A673 (cell line): ENCODE data around the gene SMOC2. TPM values are rescaled to one million over a fixed set of nuclear protein-coding genes. Genes with fewer than 3 reads are reported as not detected.
"Not testable (repeated sequence)": the region's sequence is repeated elsewhere in the genome, so short reads cannot be mapped to it uniquely, and the experiment has no call there.

Experiments
- BruUV-seq: library from RNA; stranded (reverse); fragments of 400-500 nt; replicated peaks from 2 replicates; lab custom pipeline; 2021; lab: Mats Ljungman, UMichigan
- CTCF ChIA-PET: fragments of 300-600 bp; sonication (Branson Sonifier 250); formaldehyde crosslinking; loops from one replicate; lab custom pipeline; 2022; ENCODE audit warnings: antibody characterized with exemption; lab: Charles Lee
- POLR2A ChIA-PET: fragments of 300-600 bp; sonication (Branson Sonifier 250); formaldehyde crosslinking; loops from one replicate; lab custom pipeline; 2022; ENCODE audit warnings: antibody characterized with exemption; ENCODE audit not compliant: low non-redundant PET; lab: Charles Lee
- DNase-seq: peaks from one replicate; pipeline ENCODE4 v3.0.0-alpha.2; 2015; ENCODE audit warnings: low spot score
- H3K27ac ChIP-seq: fragments of 200-600 bp; sonication (generic); 2 replicates; pipeline ENCODE4 v1.5.1; 2016; ENCODE audit warnings: mixed run types, low read depth, mild to moderate bottlenecking, mixed read lengths, antibody characterized with exemption, low read length; ENCODE audit not compliant: poor library complexity, severe bottlenecking
- H3K27me3 ChIP-seq: fragments of 200-600 bp; sonication (generic); replicated peaks from 2 replicates; pipeline ENCODE4 v1.6.1; 2017; ENCODE audit warnings: mixed run types, low read depth, mild to moderate bottlenecking, mixed read lengths, antibody characterized with exemption, low read length; ENCODE audit not compliant: insufficient read depth, poor library complexity
- H3K36me3 ChIP-seq: fragments of 200-600 bp; sonication (generic); 2 replicates; pipeline ENCODE4 v1.6.1; 2016; ENCODE audit warnings: mixed run types, mild to moderate bottlenecking, mixed read lengths, antibody characterized with exemption, low read length; ENCODE audit not compliant: insufficient read depth, poor library complexity, severe bottlenecking
- H3K4me1 ChIP-seq: fragments of 200-600 bp; sonication (generic); 2 replicates; pipeline ENCODE4 v1.6.1; 2017; ENCODE audit warnings: mixed run types, mild to moderate bottlenecking, mixed read lengths, antibody characterized with exemption, low read length; ENCODE audit not compliant: insufficient read depth, poor library complexity, severe bottlenecking
- H3K4me3 ChIP-seq: fragments of 200-600 bp; sonication (generic); 2 replicates; pipeline ENCODE4 v1.5.1; 2016; ENCODE audit warnings: low read depth, mixed run types, mild to moderate bottlenecking, mixed read lengths, low read length; ENCODE audit not compliant: poor library complexity, severe bottlenecking
- H3K9me3 ChIP-seq: fragments of 200-600 bp; sonication (generic); 2 replicates; pipeline ENCODE4 v1.6.1; 2016; ENCODE audit warnings: mixed run types, low read depth, mild to moderate bottlenecking, mixed read lengths, antibody characterized with exemption, low read length; ENCODE audit not compliant: poor library complexity, severe bottlenecking
- CTCF ChIP-seq: fragments of 300-800, 200-600 bp; sonication (generic); conservative IDR thresholded peaks from 2 replicates; pipeline ENCODE4 v1.5.1; 2017; ENCODE audit warnings: low read depth, mild to moderate bottlenecking, antibody characterized with exemption, low read length, moderate library complexity, mixed read lengths
- EZH2 ChIP-seq: fragments of 200-600 bp; sonication (generic); IDR thresholded peaks from 2 replicates; pipeline ENCODE4 v1.6.1; 2017; ENCODE audit warnings: borderline replicate concordance, low read depth, mild to moderate bottlenecking, mixed read lengths, antibody characterized with exemption, low read length; ENCODE audit not compliant: poor library complexity, severe bottlenecking
- intact Hi-C: fragments of 100-400 bp; cut with micrococcal nuclease; formaldehyde crosslinking; loops from one replicate; pipeline ENCODE4 v1.10.0; 2022; ENCODE audit not compliant: unreplicated experiment
- total RNA-seq: library from RNA; stranded (reverse); gene quantifications from 2 replicates; pipeline ENCODE4 v1.2.3, GENCODE V29; 2021

Gene SMOC2
- total RNA-seq, 1 experiment from 2014 or later: 1.8 TPM

DNA sequence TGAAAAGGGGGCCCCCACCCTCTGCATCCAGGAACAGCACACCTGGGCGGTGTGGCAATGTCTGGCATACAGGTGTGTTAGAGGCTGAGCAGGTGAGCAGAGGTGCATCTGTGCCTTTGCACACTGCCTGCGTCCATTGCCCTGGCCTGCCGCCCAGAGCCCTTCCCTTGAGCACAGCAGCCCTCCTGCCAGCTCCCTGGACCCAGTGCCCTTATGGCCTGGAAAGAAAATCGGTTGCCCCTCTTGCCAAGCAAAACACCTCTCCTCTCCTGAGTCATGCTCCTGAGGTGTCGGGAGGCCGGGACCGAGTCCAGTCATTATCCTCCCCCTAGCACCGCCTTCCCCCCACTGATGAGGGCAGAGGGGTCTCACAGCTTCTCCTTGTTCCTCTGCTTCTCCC, 259.9 kb downstream of the SMOC2 start:
- H3K9me3 ChIP-seq: no peaks in the 10 kb centered on the region
- H3K4me3 ChIP-seq: no peak overlapping the region
- no TSS peak for BruUV-seq
- no peaks in the 10 kb centered on the region for H3K4me1 ChIP-seq
- H3K36me3 ChIP-seq: no peaks in the 10 kb centered on the region
- ChIA-PET CTCF (no interaction called here), POLR2A (no interaction called here)
- intact Hi-C loops: no loop called here
- TF ChIP-seq CTCF (no peak), EZH2 (no peak)
- peaks cover 4% of the 10 kb centered on the region for H3K27me3 ChIP-seq
- no peak for DNase-seq
- H3K27ac ChIP-seq: no peak overlapping the region

GRCh38 chr6:168703990-168704389, 263.0 kb downstream of the SMOC2 start:
- Histone ChIP-seq H3K27me3 (peaks cover 34% of the 10 kb centered on the region), H3K4me3 (no peak overlapping the region), H3K4me1 (no peaks in the 10 kb centered on the region), H3K27ac (no peak overlapping the region), H3K9me3 (no peaks in the 10 kb centered on the region), H3K36me3 (no peaks in the 10 kb centered on the region)
- no peak for DNase-seq
- CTCF ChIA-PET: no interaction called here
- intact Hi-C loops: no loop called here
- BruUV-seq: no TSS peak
- TF ChIP-seq CTCF (no peak), EZH2 (no peak)
- POLR2A ChIA-PET: no interaction called here

GRCh38 chr6:168704678-168705077, 263.7 kb downstream of the SMOC2 start:
- intact Hi-C loops: no loop called here
- POLR2A ChIA-PET: no interaction called here
- H3K27me3 ChIP-seq: peaks cover 38% of the 10 kb centered on the region
- no peak overlapping the region for H3K27ac ChIP-seq
- no peaks in the 10 kb centered on the region for H3K9me3 ChIP-seq
- TF ChIP-seq CTCF: no peak
- TF ChIP-seq EZH2: no peak
- no peaks in the 10 kb centered on the region for H3K36me3 ChIP-seq
- DNase-seq: no peak
- H3K4me3 ChIP-seq: no peak overlapping the region
- CTCF ChIA-PET: no interaction called here
- no peaks in the 10 kb centered on the region for H3K4me1 ChIP-seq
- no TSS peak for BruUV-seq

- H3K36me3 ChIP-seq, BruUV-seq, H3K27ac ChIP-seq, POLR2A ChIA-PET, H3K9me3 ChIP-seq, intact Hi-C loops, H3K4me1 ChIP-seq, H3K4me3 ChIP-seq, CTCF ChIA-PET, DNase-seq: not testable (repeated sequence)
- H3K27me3 ChIP-seq: peaks cover 40% of the 10 kb centered on the region
Observed at GRCh38 chr6:168705271-168705670, 264.3 kb downstream of the SMOC2 start.
